ENCODE data around the gene PUSL1.

Gene PUSL1

DNA sequence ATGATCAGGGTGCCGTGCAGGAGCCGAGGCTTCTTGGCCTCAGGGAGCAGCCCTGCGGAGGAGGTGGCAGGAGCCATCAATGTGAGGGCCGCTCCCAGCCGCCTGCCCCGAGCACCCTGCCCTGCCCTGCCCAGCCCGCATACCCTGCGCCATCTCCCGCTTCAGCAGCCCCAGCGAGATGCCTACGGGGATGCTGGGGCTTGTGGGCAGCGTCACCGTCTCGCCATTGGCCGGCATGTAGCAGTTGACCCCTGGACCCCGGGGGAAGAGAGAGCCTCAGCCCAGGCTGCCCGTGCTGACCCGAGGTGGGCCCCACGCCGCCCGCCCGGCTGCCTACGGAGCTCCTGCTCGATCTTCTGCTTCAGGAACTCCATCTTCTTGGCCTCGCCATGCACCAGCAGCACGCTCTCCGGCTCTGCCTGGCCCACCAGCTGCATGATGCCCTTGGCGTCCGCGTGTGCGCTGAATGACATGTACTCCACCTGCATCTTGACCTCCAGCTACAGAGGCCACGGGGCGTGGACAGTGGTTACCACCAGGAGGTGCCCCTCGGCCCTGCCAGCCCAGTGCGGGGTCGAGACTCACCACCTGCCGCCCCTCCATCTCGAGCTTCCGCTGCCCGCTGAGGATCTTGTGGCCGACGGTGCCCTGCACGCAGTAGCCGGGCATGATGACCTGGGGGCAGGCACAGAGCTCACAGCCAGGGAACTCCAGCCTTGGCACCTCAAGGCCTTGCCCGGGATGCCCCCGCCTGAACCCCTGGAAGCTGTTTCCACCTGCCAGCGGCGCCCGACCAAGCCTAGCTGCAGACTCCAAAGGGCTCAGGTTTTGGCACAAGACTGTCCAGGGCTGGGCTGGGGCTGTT lies 4.3 kb downstream of the PUSL1 start:
- TF ChIP-seq ZFX (IDR thresholded peaks at IDR 0.05; ENCODE audit: borderline replicate concordance): no peak
- TF ChIP-seq, protein P1, sequence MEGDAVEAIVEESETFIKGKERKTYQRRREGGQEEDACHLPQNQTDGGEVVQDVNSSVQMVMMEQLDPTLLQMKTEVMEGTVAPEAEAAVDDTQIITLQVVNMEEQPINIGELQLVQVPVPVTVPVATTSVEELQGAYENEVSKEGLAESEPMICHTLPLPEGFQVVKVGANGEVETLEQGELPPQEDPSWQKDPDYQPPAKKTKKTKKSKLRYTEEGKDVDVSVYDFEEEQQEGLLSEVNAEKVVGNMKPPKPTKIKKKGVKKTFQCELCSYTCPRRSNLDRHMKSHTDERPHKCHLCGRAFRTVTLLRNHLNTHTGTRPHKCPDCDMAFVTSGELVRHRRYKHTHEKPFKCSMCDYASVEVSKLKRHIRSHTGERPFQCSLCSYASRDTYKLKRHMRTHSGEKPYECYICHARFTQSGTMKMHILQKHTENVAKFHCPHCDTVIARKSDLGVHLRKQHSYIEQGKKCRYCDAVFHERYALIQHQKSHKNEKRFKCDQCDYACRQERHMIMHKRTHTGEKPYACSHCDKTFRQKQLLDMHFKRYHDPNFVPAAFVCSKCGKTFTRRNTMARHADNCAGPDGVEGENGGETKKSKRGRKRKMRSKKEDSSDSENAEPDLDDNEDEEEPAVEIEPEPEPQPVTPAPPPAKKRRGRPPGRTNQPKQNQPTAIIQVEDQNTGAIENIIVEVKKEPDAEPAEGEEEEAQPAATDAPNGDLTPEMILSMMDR (IDR thresholded peaks at IDR 0.05): no peak
- H3K27ac ChIP-seq: peak overlapping the region; percentile 96; the same call in 1 of the 2 replicates

DNA sequence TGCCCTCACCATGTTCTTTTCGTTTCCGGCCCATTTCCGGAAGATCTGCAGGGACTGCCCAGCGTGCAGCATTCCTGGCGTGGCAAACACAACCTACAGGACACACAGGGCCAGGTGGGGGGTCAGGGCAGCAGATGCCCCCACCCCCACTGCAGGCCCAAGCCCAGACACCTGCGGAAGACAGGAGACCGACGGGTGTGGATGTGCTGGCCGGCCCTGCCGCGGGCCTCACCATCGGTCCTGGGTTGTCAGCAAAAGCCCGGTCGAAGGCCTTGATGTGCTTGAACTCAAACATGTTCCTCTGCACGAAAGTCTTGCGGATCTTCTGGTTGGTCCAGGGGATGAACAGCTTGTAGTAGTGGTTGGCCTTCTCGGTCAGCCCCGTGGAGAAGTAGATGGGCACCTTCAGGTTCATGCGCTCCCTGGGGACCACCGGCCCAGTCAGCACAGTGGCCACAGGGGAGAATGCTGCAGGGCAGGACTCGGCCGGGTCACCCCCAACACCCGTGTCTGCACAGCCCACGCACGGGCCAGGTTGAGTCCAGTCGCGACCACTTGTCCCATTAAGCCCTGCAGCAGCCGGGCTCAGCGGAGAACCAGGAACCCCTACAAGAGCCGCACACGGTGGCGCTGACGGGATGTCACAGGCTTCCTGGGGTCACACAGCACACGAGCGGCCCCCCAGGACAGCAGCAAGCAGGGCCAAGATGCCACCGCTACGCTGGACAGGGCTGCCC lies 5.3 kb downstream of the PUSL1 start:
- H3K27ac ChIP-seq: peak overlapping the region; percentile 57
- TF ChIP-seq ZFX (IDR thresholded peaks at IDR 0.05; ENCODE audit: borderline replicate concordance): no peak
- TF ChIP-seq, protein P1 (IDR thresholded peaks at IDR 0.05): no peak

DNA sequence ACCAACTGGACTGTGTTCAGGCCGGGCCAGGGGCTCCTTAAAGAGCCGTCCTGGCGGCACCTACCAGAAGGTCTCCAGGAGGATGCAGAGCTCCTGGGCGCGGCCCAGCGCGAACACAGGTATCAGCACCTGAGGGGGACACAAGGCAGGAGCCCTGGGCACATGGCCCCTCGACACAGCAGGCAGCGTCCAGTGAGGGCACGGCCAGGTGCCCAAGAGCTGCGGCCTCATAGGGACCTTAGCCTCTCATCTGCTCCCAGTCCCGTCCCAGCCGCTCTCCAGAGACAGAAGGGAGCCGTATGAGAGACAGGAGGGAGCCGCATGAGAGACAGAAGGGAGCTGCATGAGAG lies 5.8 kb downstream of the PUSL1 start:
- peak overlapping the region; percentile 57 for H3K27ac ChIP-seq
- no peak for TF ChIP-seq ZFX (IDR thresholded peaks at IDR 0.05; ENCODE audit: borderline replicate concordance)
- TF ChIP-seq, protein P1 (IDR thresholded peaks at IDR 0.05): no peak

DNA sequence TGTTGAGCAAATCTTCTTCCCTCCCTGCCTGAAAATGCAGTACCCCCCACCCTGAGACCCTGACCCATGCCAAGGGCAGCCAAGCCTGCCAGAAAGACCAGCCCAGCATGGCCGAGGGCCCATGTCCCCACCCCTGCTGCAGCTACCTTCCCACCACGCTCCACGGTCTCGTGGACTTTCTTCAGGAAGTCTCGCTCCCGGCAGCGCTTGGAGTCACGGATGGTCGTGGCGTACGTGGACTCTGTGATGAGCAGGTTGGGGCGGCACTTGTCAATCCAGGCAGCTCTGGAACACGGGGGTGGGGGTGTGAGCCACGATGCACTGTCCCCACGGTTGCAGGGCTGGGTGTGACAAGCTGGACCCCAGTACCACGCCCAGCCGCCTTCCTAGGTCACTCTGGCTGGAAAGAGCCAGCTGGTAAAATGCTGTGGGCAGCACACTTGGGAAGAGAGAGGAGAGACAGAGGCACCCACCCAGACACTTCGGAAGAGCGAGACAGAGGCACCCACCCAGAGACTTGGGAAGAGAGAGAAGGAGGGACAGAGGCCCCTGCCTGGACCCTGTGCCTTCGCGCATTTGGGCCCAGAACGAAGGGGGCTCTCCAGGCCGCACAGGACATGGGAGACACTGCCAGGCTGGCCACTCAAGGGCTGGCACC lies 6.4 kb downstream of the PUSL1 start:
- TF ChIP-seq, protein P1 (IDR thresholded peaks at IDR 0.05): no peak
- no peak for TF ChIP-seq ZFX (IDR thresholded peaks at IDR 0.05; ENCODE audit: borderline replicate concordance)
- H3K27ac ChIP-seq: peak overlapping the region; percentile 57

DNA sequence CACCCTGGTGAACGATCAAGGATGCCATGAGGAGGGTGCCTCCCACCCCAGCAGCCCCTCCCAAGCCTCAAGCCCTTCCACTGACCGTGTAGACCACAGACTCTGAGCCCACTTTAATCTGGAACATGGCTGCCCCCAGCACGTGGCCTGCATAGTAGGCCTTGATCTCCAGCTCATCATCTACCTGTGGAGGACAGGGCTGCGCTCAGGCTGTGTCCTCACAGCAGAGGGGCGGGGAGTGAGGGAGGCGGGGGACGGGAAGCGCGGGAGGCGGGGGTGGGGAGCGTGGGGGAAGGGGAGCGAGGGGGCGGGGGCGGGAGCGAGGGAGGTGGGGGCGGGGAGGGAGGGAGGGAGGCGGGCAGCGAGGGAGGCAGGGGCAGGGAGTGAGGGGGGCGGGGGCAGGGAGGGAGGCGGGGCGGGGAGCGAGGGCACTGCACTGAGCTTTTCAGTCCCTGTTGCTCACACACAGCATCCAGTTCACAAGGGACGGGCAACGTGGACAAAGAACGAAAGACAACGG lies 7.1 kb downstream of the PUSL1 start:
- H3K27ac ChIP-seq: peak overlapping the region; percentile 83
- TF ChIP-seq, protein P1 (IDR thresholded peaks at IDR 0.05): no peak
- TF ChIP-seq ZFX (IDR thresholded peaks at IDR 0.05; ENCODE audit: borderline replicate concordance): no peak

DNA sequence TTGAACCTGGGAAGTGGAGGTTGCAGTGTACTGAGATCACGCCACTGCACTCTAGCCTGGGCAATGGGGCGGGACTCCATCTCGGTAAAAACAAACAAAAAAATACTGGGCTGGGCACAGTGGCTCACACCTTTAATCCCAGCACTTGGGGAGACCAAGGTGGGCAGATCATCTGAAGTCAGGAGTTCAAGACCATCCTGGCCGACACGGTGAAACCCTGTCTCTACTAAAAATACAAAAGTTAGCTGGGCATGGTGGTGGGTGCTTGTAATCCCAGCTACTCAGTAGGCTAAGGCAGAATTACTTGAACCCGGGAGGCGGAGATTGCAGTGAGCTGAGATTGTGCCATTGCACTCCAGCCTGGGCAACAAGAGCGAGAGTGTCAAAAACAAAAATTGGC lies 7.8 kb downstream of the PUSL1 start:
- H3K27ac ChIP-seq: peak overlapping the region; percentile 83

DNA sequence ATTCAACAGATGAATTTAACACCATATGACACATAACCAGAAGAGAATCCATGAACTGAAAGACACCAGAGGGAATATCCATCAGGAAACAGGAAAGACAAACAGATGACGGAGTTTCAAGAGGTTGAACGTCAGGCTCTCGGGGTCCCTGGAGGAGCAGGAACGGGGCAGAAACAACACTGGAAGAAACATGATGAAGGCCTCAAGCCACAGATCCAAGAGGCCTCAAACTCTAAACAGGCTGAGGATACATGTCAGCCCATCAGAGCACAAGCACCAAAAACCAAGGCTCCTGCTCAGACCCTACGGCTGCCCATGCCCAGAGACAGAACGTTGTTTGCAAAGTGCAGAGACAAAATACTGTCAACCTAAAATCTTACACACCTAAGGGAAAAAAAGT lies 9.0 kb downstream of the PUSL1 start:
- peak overlapping the region; percentile 83 for H3K27ac ChIP-seq
- TF ChIP-seq, protein P1 (IDR thresholded peaks at IDR 0.05): no peak
- TF ChIP-seq ZFX (IDR thresholded peaks at IDR 0.05; ENCODE audit: borderline replicate concordance): no peak
